DMS79 treated with DMSO at 0.1 percent for 48 hours (cell line): Measurements from ENCODE around the gene APOA5.

Source experiments
- DNase-seq: peaks from one replicate; lab custom pipeline; 2025; lab: John Stamatoyannopoulos, UW

APOA5 gene

DNA sequence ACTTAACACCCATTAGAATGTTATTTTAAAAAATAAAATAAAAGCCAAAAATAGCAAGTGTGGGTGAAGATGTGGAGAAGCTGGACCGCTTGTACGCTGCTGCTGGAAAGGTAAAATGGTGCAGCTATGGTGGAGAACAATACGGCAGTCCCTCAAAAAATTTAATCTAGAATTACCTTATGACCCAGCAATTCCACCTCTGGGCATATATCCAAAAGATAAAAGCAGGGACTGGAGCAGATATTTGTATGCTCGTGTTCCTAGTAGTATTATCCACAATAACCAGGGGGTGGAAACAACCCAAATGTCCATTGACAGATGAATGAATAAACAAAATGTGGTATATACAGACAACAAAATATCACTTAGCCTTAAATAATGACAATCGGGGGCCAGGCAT, 6.1 kb upstream of the APOA5 start:
- no peak for DNase-seq

DNA sequence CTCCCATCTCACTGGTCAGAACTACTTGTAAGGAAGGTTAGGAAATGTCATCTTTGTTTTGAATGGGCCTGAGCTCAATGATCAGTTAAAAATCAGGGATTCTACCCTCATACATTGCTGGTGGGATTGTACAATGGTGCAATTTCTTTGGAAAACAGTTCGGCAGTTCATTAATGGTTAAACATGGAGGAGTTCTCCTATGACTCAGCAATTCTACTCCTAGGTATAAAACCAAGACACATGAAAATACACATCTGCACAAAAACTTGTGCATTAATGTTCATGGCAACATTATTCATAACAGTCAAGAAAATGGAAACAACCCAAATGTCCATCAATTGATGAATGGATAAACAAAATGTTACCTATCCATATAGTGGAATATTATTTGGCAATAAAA, 4.9 kb upstream of the APOA5 start:
- DNase-seq, result no peak

DNA sequence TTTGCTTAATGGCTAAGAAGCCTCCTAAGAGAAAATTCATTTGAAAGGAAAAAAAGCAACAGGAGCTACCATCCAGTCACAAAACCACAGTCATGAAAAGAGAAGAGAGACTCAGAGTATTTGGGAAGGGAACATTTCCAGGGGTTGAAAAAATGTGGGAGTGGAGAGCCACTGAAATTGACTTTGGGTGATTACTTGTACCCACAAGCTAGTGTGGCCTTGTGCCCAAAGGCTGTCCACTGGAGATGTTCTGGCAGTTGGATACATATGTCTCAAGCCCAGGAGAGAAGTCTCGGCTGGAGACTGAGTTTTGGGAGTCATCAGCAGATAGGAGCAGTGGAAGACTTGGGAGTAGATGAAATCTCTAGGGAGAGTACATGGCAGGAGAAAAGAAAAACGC, 3.2 kb upstream of the APOA5 start:
- no peak for DNase-seq

DNA sequence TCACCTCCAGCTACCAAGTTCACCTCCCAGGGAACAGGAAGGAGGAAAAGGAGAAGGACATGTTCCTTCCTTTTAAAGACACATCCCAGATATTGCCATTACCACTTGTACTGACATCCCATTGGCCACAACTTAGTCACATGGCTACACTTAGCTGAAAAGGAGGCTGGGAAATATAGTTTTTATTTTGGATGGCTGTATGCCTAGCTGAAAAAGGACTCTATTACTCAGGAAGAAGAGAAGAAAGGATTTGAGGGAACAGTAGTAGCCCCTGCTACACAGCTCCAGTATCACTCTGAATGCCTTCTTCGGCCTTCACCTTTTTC, 2.1 kb upstream of the APOA5 start:
- no peak for DNase-seq

DNA sequence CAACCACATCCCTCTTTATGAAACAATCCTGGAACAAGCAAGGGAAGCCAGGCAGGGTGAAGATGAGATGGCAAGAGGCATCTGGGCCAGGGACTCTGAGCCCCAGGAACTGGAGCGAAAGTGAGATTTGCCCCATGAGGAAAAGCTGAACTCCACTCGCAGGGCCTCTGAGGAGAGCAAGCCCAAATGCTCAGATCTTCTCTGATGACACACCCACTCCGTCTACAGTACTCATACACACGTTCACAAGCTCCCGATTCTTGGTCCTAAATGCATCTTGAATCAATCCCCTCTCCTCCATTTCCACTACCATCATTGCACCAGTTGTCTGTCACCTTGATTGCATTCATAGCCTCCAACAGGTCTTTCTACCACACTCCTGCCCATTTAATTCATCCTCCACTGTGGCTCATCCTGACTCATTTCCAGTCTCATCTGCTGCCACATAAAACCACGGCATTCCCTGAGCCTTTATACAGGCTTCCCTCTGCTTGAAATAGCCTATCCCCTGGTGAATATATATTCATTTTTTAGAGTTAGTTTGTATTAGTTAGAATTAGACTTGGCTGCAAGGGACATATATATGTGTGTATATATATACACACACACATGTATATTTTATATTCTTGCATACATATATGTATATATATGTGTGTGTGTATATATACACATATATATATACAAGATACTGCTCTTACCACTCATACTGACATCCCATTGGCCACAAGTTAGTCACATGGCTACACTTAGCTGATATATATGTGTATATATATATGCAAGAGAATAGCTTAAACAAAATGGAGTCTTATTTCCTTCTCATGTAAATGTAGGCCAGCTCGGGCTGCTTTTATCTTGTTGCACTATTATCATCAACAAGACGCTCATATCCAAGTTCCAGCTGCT, 1.4 kb upstream of the APOA5 start:
- DNase-seq, result no peak

DNA sequence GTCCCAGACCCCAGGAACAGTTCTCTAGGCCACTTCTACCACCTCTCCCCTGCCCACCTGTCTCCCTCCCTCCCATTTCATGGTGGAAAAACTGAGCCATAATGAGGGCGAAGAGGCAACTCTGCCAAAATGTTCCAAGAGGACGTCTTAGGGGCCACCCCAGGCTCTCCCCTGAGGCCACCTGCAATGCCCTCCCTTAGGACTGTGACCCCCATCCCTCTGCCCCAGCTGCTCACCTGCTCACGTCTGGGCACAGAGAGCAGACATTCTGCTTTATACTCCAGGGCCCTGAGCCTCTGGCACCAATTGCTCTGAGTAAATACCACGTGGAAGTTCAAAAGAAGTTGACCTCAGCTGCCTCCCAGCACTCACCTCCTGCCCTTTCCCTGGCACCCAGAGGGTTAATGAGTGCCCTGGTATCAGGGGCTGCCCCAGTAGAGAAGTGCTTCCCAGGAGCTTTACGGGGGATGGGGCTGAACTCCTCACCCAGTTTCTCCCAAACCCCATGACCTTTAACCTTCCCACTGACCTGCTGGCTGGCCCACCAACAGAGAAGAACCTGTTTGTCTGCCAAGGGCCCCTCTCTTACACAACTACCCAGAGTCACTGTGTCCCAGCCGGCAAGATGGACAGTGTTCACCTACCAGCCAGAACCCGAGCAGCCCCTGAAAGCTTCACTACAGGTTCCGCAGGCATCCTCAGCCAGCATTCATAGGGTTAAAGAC, 627 bp upstream of the APOA5 start:
- no peak for DNase-seq

DNA sequence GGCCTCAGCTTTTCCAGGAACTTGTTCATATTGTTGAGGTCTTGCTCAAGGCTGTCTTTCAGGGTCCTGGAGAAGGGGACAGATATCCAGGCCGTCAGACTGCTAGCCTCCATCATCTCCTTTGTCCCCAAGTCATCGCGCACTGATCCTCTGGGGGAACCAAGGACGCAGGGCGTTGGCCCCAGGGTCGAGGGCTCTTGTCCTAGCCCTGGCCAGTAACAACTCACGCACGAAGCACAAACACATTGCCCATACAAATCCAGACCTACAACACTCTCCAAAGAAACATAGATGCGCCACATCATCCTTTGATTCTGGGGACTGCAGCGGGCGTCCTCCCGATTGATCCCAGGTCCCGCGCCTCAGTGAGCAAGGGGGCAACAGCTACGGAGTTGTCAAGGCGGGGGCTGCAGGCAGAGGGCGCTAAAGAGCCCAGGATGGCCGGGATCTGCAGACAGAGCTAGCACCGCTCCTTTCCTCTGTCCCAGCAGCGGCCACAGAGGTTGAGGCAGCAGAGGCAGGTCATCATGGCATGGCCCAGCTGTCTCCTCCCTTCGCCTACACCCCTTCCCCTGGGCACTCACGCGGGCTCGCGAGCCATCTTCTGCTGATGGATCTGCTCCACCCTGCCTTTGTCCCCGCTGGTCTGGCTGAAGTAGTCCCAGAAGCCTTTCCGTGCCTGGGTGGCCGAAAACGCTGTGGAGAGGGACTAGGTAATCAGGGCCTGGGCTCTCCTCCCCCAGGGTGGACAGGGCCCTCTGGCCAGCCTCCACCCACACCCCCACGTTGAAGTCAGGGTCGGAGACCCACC, 472 bp downstream of the APOA5 start:
- no peak for DNase-seq

DNA sequence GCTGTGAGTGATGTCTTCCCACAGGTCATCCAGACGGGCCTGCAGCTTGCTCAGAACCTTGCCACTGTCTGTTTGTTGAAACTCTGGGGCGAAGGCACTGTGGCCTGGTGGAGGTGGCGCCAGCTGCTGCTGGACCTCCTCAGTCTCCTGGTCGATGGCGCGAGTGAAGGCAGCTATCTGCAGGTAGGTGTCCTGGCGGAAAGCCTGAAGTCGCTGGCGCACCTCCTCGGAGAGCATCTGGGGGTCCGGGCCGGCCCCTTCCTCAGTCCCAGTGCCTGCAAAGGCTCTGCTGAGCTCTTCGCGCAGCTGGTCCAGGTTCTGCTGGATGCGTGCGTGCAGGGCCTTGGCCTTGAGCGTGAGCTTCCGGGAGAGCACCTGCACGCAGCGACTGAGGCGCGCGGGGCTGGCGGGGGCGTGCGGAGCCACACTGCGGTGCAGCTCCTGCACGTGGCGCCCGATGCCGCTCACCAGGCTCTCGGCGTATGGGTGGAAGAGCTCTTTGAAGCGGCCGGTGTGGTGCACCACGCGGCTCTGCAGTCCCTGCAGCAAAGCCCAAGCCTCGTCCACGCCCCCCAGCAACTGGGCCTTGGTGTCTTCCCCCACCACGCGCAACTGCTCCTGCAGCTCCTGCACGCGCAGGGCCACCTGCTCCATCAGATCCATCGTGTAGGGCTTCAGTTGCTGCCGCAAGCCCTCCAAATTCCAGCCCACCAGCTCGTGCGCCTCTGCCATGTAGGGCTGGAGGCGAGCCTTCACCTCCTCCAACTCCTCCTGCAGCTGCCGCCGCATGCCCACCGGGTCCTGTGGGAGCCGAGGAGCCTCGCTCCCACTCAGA, 1.3 kb downstream of the APOA5 start:
- no peak for DNase-seq

DNA sequence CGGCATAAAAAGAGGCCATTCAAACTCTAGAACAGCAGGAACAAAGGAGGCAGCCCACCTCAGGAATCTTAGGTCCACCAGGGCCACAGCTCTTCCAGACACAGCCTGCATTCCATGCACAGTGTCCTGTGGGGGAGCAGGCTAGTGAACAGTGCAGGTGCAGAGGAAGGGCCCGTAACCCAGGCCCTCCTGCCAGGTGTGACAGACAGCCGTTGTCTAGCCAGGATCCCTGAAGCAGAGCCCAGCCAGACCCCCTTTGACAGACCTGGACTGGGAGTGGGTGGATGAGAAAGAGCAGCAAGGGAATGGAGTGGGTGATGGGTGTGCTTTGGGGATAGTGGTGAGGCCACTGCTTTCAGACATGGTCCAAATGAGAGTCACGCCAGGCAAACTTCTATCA, 2.7 kb downstream of the APOA5 start:
- no peak for DNase-seq

DNA sequence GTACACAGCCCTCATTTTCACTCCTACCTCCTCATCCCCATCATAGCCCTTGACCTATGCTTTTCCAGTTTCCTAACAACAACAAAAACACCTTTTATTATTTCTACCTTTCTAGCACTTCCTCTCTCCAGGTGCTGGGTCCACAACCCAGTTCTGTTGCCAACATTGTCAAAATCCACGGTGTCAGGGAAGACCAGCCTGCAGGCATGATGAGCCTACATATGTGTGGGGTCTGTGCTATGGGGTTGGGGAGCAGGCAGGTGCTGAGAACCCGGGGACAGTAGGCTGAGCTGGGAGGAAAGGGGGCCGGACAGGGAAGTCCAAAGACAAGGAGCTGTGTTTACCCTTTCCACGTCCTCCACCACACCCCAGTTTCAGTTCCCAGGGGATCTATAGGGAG, 3.1 kb downstream of the APOA5 start:
- DNase-seq, result no peak

DNA sequence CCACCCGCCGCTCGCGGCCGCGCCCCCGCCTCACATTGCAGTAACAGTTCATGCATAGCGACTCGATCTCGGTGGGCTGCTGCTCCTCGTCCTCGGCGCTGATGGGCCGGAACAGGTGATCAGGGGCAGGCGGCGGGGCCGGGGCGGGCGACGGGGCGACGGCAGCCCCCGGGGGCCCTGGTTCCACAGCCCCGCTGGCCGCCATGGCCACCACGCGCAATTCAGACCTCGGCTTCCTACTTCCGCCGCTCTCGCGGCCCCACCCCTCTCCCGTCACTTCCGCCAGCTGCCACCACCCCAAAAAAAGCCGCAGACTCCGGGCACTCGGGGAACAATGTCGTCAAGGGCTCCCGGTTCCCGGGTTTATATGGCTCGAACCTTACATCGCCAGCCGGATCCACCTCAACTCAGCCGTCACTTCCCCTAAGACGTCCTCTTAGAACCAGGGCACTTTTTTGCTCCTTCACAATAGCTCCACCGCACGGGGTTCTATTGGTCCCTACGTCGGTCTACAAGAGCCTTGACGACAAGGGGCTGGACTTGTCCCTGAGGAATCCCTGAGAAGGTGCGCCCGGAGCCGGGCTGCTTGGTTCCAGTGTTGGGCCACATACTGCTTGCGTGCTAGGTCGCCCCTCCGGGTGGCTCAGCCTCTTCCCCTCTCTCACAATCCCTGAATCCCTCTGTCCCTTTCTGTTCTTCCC, 3.7 kb downstream of the APOA5 start, which contains the start of gene ZPR1:
ZPR1 (minus strand) TSS at position 238 of the 701 bp plus-strand sequence; CDS start at position 205, 33 bp downstream.
- peak; percentile 89 for DNase-seq

DNA sequence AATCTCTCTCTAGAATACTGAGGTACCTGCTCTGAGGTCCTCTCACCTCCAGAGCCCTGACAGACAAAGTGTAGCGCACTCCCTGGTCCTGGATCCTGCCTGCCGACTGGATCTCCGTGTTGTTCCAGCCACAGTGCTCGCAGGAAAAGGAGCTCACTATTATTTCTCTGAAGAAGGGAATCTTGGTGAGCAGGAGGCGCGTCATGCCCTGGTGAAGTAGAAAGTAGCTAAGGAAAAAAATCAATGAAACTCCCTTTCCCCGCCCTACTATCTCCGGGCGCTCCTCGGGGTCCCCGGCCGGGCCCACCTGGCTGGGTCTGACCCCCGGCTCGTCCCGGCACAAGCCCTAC, 4.3 kb downstream of the APOA5 start:
- no peak for DNase-seq

DNA sequence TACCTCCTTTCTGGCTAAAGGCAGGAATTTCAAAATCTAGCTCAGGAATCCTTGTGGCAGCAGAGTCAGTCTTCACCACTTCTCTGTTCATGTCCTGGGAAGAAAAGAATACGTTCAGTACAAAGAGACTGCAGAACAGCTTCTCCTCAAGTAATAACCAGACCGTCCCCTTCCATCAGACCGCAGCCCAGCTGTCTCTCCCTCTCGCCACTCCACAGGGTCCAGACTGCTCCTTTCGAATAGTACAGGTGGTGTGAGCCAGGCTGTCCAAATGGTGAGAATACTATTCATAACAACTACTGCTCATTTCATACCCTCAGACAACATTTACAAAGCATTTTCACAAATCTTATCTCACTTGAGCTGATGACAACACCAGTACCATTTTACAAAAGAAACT, 4.7 kb downstream of the APOA5 start:
- DNase-seq, result no peak

DNA sequence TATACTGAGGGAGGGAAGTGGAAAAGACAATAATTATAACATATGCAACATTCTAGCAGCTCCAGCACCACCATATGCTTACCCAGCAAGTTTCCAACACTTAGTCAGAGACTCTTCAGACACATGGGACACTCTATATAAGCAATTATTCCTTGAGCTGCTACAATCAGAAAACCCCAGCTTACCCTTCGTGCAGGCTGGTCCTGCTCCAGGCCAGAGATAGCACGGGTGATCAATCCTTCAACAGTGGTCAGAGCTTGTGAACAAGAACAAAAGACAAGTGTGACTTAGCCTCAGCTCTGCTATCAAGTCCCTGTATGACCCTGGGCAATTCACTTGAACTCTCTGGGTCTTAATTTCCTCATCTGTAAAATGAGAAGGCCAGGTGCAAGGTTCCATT, 5.4 kb downstream of the APOA5 start:
- DNase-seq, result no peak

DNA sequence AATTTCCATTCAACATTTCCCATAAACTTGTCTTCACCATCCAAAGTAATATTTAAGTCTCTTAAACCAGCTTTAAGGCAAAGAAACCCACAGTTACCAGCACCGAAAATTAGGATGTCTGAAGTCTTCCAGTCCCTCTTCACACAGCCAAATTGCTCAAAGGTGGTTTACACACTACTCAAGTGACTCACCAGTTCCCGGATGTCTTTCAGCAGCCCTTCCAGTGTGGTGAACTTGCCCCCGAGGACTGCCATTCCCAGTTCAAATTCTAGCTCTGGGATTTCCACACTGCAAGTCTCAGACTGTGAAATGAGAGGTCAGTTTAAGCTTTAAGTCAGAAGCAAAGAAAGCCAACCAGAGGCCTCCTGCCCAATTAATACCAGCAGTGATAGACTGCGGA, 9.0 kb downstream of the APOA5 start:
- no peak for DNase-seq

DNA sequence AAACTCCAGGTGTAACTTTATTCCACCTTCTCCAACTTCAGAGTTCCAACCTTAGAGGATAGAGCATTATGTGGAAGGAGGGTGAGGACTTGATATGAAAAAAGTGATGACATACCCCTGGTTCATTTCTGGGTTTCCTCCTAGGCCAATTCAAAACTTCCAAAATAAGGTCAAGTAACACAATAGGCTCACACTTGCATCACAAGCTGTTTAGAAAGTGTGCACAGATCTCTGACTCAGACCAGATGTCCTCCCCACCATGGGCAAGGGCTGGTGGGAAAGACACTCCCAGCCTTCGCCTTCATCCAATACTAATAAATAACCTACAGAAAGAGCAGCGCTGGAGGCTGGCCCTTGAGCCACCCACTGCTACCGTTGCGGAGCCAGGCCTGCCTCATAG, 13.1 kb downstream of the APOA5 start:
- DNase-seq, result no peak

DNA sequence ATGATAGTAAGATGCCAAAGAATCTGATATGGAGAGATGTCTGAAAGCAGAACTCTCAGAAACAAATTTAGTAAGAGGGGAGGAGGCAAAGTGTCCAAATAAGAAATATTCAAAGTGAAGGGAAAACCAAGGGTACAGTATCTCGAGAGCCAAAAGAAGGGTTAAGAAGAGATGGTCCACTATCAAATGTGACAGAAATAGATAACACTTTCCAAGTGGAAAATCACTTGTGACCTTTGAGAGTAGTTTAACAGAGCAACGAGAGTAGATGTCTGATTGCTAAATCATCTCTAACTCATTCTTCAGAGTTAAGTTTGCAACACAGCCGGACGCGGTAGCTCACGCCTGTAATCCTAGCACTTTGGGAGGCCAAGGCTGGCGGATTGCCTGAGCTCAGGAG, 14.6 kb downstream of the APOA5 start:
- no peak for DNase-seq

DNA sequence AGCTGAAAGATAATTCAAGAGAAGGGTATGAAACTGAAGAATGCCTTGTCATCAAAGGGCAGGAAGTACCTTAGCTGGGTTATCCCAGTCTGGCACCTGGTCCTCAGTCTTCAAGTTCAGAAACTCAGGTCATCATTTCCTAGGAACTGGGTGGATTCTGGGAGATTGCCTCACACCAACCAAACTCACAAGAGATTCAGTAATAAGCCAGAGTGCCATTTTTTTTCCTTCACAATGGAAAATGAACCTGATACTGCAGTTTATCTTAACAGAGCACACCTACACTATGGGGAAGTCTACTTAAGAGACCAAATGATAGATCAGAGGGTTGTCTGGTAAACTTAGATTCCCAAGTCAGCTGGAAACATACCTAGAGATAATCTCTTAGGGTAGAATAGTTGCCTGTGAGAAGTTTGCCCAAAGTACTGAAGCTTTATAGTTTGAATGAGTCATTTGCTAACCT, 15.1 kb downstream of the APOA5 start:
- DNase-seq, result no peak

DNA sequence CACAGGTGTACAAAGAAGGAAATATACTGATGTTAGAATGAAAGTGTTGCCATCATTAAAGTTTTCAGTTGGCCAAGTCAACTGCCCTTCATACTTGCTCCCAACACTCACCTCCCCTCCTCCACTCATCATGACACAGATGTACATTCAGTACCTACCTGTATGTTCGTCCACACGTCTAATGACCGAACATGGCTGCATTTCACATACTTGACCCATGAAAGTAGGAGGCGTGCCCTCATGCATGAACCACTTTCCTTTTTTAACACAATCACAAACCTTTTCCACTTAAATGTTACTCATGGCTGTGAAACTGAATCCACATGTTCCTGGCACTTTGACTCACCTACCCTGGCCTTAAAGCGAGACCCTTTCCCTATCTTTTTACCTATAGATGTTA, 15.7 kb downstream of the APOA5 start:
- no peak for DNase-seq

DNA sequence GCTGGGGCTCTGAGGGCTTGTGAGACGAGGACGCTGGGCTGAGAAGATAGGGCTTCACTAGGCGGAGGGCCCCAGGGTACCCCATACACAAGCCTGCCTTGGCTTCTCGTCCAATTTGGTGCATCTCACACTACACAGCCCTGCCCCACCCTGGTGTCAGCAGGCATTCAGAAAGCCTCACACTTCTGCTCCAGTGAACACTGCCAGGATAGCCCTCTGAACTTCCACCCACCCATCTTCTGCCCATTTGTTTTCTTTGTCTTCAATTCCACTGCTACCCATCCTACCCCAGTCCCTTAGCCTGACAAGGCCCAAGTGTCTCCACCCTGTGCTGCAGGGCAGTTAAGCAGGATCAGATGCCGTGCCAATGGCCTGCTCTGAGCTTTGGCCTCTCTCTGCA, 17.0 kb downstream of the APOA5 start:
- DNase-seq, result no peak
